ENCODE results near the gene URGCP. TPM values are rescaled to one million over a fixed set of nuclear protein-coding genes. Genes with fewer than 3 reads are reported as not detected.

URGCP gene
- total RNA-seq, 4 donors from 2014 or later = 27.0 to 51.3 (median 40.0) TPM

DNA sequence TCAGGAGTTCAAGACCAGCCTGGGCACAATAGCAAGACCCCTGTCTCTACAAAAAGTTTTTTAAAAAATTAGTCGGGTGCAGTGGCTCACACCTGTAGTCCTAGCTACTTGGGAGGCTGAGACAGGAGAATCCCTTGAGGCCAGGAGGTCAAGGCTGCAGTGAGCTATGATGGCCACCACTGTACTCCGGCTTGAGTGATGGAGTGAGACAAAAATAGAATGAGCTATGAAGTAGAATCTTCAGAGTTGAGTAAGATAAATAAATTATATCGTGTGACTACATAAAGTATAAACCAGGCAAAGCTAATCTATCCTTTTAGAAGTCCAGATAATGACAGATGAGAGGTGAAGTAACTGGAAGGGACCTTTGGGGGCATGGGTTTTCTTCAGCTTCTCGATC, 21.8 kb downstream of the URGCP start:
- Histone ChIP-seq H3K9me3 (no peaks in the 10 kb centered on the region), H3K27ac (replicated peaks in 1 of 4) (no peak overlapping the region), H3K4me3 (no peak overlapping the region), H3K4me1 (peaks cover 10 to 17% (median 12%) of the 10 kb centered on the region in 4 donors), H3K36me3 (peaks cover 17 to 69% (median 59%) of the 10 kb centered on the region in 4 donors), H3K27me3 (no peaks in the 10 kb centered on the region)
- DNase-seq (ENCODE audit: extremely low spot score) = no peak
- TF ChIP-seq POLR2AphosphoS5 (IDR thresholded peaks at IDR 0.05) = no peak
- no peak for TF ChIP-seq EP300 (IDR thresholded peaks at IDR 0.05)
- no peak for TF ChIP-seq POLR2A (IDR thresholded peaks at IDR 0.05; ENCODE audit: low read depth)
- no peak for TF ChIP-seq CTCF (IDR thresholded peaks at IDR 0.05)
- intact Hi-C loops (cut with DNase I) = no loop called here
- 72% methylated on average over 4 of the region's 4 CpGs for WGBS

- no peaks in the 10 kb centered on the region for H3K9me3 ChIP-seq
- H3K4me1 ChIP-seq = peaks cover 7 to 13% (median 9%) of the 10 kb centered on the region in 4 donors
- DNase-seq (ENCODE audit: extremely low spot score) = no peak
- intact Hi-C loops (cut with DNase I) = no loop called here
- 86% methylated on average over 3 of the region's 4 CpGs for WGBS
- H3K4me3 ChIP-seq = no peak overlapping the region
- TF ChIP-seq EP300 (IDR thresholded peaks at IDR 0.05) = no peak
- TF ChIP-seq POLR2AphosphoS5 (IDR thresholded peaks at IDR 0.05) = no peak
- no peak for TF ChIP-seq CTCF (IDR thresholded peaks at IDR 0.05)
- no peak for TF ChIP-seq POLR2A (IDR thresholded peaks at IDR 0.05; ENCODE audit: low read depth)
- H3K36me3 ChIP-seq = peaks cover 19 to 73% (median 62%) of the 10 kb centered on the region in 4 donors
- H3K27ac ChIP-seq (replicated peaks in 1 of 4) = no peak overlapping the region
- no peaks in the 10 kb centered on the region for H3K27me3 ChIP-seq
Observed at GRCh38 chr7:43884209-43884608, 22.2 kb downstream of the URGCP start.

- 64% methylated on average over 5 of the region's 5 CpGs for WGBS
- intact Hi-C loops (cut with DNase I) = no loop called here
- TF ChIP-seq EP300 (IDR thresholded peaks at IDR 0.05) (no peak), CTCF (IDR thresholded peaks at IDR 0.05) (no peak), POLR2A (IDR thresholded peaks at IDR 0.05; ENCODE audit: low read depth) (no peak), POLR2AphosphoS5 (IDR thresholded peaks at IDR 0.05) (no peak)
- no peak for DNase-seq (ENCODE audit: extremely low spot score)
- Histone ChIP-seq H3K9me3 (no peaks in the 10 kb centered on the region), H3K4me1 (peaks cover 5 to 21% (median 9%) of the 10 kb centered on the region in 4 donors), H3K27ac (replicated peaks in 1 of 4) (peak overlapping the region in 1 of 4 donors; percentile 6), H3K27me3 (no peaks in the 10 kb centered on the region), H3K4me3 (no peak overlapping the region), H3K36me3 (peaks cover 50 to 97% (median 85%) of the 10 kb centered on the region in 4 donors)
Observed at GRCh38 chr7:43880596-43880995, 25.8 kb downstream of the URGCP start.

GRCh38 chr7:43879477-43879876, 26.9 kb downstream of the URGCP start:
- 43% methylated on average over 2 of the region's 2 CpGs for WGBS
- peaks cover 48 to 96% (median 85%) of the 10 kb centered on the region in 4 donors for H3K36me3 ChIP-seq
- no peaks in the 10 kb centered on the region for H3K27me3 ChIP-seq
- no peak overlapping the region for H3K4me3 ChIP-seq
- TF ChIP-seq CTCF (IDR thresholded peaks at IDR 0.05) (no peak), EP300 (IDR thresholded peaks at IDR 0.05) (no peak), POLR2AphosphoS5 (IDR thresholded peaks at IDR 0.05) (no peak)
- intact Hi-C loops (cut with DNase I) = no loop called here
- DNase-seq (ENCODE audit: extremely low spot score) = no peak
- peak overlapping the region in 1 of 4 donors; percentile 11 for H3K27ac ChIP-seq (replicated peaks in 1 of 4)
- H3K9me3 ChIP-seq = no peaks in the 10 kb centered on the region
- peaks cover 5 to 21% (median 9%) of the 10 kb centered on the region in 4 donors for H3K4me1 ChIP-seq

DNA sequence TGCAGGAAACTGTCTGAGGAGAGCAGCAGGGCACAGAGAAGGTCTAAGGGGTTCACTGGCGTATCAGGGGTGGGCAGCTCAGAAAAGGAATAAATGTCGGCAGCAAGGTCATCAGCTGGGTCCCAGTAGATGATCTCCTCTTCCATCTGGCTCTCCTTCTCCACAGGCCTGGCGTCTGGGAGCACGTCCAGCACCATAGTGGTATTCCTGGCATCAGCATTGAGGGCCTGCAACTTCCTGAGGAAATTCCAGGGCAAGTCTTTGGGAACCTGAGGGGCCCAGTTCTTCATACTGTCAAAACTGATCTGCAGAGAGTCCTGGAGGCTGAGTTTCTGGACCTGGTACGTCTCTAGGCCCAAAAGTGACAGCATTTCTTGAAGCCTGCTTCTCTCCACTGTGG, 27.5 kb downstream of the URGCP start:
- Histone ChIP-seq H3K27ac (replicated peaks in 1 of 4) (peak overlapping the region in 2 of 4 donors; percentile 4 to 11), H3K36me3 (peaks cover 48 to 93% (median 79%) of the 10 kb centered on the region in 4 donors)
- WGBS = 70% methylated on average over 4 of the region's 5 CpGs

More for the DNA sequence above, 27.5 kb downstream of the URGCP start:
- DNase-seq (ENCODE audit: extremely low spot score) = no peak
- peaks cover 6 to 21% (median 9%) of the 10 kb centered on the region in 4 donors for H3K4me1 ChIP-seq
- no peaks in the 10 kb centered on the region for H3K27me3 ChIP-seq
- intact Hi-C loops (cut with DNase I) = no loop called here
- H3K4me3 ChIP-seq = no peak overlapping the region
- no peaks in the 10 kb centered on the region for H3K9me3 ChIP-seq
- TF ChIP-seq EP300 (IDR thresholded peaks at IDR 0.05) (no peak), POLR2A (IDR thresholded peaks at IDR 0.05; ENCODE audit: low read depth) (no peak), POLR2AphosphoS5 (IDR thresholded peaks at IDR 0.05) (no peak), CTCF (IDR thresholded peaks at IDR 0.05) (no peak)
